Measurements from ENCODE around the gene CHD5. TPM values are rescaled to one million over a fixed set of nuclear protein-coding genes. Genes with fewer than 3 reads are reported as not detected.
A peak's percentile ranks its signal among the peaks of the same experiment; 100 is the strongest.

CHD5 gene
- total RNA-seq, 1 donor from 2014 or later = 0.04 TPM

DNA sequence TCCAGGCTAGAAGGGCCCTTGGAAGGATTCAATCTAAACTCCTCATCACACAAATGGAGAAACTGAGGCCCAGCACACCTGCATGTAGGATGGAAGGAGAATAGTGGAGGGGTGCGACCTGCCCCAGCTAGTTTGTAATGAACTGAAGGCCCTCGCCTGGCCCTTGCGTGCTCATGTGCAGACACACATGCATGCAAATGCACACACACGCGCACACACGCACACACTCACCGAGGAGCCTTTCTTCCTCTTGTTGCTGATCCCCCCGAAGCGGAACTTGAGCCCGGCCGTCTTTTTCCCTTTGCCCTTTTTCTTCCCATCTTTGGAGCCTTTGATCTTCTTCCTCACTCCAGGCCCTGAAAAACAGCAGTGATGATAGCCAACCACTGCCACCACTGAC is 27.9 kb downstream of the CHD5 start:
- no peak for ATAC-seq

DNA sequence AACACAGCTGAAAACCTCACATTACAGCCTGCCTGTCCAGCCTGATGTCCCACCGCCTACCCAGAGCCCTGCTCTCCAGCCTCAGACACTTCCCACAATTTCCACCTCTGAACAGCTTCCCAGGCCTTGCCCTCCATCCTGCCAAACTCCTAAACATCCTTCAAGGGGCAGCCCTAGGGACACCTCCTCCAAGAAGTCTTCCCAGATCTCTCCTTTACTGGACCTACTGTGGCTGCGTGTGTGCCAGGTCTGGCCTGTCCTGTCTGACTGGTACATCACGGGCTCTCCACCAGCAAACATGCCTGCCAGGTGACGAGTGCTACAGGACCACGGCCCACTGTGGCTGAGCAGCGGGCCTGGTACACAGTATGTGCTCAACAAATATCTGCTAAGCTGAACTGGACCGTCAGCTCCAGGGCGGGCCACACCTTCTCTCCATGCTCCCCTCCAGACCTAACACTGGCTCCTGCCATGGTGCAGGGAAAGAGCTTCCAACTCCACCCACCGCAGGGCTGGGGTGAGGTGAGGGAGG is 28.8 kb downstream of the CHD5 start:
- no peak for ATAC-seq

DNA sequence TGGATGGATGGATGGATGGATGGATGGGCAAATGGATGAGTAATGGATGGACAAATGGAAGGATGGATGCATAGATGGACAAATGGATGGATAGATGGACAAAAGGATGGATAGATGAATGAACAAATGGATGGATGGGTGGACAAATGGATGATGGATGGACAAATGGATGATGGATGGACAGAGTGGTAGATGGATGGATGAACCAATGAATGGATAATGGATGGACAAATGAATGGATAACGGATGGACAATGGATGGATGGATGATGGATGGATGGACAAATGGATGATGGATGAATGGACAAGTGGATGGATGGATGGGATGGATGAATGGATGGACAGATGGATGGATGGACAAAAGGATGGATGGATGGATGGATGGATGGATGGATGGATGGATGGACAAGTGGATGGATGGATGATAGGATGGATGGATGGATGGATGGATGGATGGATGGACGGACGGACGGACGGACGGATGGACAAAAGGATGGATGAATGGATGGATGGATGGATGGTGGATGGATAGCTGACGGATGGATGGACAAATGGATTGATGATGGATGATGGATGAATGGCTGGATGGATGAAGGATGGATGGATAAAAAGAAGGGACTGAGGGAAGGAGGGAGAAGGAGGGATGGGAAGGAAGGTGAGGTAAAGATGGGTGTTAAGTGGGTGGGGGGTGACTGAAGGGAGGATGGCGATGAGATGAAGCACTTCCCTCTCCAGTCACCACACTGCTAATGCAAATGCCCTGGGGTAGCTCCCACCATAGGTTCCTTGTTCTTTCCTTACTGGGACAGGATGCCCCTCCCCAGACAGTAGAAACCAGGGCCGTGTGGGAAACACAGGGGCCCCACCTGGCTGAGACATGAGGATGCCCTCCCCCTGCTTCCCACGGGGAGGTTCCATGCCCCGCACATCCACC is 29.8 kb downstream of the CHD5 start:
- no peak for ATAC-seq

DNA sequence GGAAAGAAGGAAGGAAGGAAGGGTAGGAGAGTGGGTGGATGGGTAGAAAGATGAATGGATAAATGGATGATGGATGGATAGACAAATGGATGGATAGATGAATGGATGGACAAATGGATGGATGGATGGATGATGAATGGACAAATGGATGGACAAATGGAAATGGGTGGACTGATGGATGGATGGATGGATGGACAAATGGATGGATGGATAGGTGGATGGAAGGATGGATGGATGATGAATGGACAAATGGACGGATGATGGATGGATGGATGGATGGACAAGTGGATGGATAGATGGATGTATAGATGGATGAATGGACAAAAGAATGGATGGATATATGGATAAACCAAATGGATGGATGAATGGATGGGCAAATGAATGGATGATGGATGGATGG is 30.5 kb downstream of the CHD5 start:
- ATAC-seq = no peak

DNA sequence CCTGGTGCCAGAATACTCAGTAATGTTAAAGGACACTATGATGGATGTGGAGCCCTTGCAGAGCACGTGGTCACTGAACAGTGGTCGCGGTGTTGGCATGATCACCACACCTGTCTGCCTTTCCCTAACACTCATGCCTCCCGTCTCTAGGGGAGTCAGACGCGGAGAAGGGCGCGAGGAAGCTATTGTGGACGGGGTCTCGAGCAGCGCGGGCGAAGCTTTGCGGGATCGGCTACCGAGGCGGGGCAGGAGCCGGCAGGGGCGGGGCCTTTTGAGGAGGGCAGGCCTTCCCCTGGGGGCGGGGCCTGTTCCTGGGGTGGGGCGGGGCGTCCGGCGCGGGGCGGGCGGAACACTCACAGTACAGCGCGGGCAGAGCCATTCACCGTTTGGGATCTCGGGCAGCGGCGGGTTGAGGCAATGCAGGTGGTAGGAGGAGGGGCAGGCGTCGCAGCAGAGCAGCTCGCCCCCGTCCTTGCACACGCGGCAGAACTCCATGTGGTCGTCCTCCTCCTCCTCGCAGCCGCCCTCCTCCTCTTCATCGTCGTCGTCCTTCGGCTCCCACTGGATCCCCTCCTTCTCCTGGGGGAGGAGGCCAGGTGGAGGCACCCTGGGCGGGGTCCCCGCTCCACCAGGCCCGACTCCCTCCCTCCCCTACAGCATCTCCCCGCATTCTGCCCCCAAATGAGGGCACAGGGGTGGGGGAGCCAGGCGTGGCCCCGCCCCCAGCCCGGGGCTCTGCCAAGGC is 31.5 kb downstream of the CHD5 start:
- peak; percentile 80 for ATAC-seq

DNA sequence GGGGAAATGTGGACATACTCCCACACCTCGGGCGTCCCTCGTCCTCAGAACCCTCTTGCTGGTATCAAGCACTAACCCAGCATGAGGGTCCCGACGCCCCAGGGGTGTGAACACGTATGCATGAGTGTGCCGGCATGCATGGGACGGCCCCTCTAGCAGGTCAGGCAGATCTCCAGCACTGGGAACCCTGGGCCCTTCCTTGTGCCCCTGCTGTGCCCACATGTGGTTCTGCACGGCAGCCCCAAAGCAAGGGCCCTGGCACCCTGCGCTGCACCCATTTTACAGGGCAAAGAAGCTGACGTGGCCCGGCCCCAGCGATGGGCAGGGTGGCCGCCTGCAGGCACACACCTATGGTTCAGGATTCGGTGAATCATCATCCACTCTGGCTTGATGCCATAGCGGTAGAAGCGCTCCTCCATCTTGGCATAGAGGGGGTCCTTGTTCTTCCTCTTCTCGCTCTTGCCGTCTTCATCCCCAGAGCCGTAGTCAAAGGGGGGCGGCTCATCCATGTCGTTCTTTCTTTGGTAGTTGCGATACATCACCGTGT is 34.2 kb downstream of the CHD5 start:
- no peak for ATAC-seq

DNA sequence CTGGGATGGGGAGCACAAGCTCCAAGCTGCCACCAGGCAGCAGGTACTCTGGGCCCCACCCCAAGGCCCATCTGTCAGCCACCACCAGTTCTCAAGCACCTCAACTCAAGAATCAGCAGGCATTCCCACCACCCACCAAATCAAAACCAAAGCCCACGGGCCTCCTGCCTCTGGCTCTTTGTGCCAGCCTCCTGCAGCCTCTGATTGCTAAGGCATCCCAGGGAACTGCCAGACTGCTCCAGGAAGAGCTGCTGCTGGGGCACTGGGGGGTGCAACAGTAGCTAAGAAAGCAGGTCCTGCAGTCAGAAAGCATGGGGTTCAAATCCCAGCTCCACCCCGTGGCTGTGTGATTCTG is 34.7 kb downstream of the CHD5 start:
- ATAC-seq = no peak

DNA sequence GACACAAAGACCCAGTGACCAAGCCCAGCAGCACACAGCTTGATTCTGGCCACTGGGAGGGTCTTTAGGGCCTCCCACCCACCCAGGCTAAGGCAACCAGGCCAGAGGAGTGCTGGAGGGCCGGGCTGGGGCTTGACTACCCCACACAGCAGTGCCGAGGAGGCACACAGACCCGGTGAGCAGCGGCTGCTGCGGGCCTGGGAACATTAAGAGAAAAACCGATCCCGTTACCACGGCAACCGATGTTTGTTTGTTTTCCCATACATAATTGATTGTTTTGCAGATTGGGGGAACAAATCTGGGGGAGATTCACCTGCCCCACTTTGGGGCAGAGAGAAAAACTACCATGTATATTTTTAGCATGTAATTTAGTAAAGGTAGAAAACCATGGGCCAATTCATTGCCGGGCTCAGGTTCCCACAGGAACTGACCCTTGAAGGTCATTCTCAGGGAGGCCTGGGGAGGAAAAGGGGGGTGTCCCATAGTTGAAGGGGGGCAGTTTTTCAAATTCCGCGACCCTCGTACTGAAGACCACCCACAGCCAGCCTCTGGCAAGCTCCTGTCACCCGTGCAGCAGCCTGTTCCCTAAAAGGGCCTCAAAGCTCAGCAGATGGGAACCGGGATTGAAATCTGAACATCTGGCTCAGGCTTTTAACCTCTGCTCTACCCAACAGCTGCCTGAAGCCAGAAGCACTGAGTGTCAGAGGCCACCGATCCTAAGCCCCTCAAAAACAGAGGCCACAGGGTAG is 35.3 kb downstream of the CHD5 start:
- no peak for ATAC-seq

DNA sequence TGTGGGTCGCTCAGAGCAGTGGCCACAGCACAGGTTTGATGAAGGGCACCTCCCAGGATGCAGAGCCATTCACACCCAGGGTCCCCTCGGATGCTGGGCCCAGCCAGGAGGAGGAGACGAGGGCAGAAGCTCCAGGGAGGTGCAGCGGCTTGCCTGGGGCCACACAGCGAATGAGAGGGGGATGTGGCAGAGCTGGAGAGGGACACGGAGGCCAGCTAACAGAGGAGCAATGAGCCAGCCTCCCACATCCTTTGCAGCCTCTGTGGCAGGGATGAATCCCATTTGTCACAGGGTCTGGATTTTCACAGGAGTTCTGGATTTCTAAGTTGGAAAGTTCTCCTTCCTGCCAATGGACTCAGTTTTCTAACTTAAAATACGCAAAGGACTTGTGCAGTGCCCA is 35.9 kb downstream of the CHD5 start:
- ATAC-seq = no peak

DNA sequence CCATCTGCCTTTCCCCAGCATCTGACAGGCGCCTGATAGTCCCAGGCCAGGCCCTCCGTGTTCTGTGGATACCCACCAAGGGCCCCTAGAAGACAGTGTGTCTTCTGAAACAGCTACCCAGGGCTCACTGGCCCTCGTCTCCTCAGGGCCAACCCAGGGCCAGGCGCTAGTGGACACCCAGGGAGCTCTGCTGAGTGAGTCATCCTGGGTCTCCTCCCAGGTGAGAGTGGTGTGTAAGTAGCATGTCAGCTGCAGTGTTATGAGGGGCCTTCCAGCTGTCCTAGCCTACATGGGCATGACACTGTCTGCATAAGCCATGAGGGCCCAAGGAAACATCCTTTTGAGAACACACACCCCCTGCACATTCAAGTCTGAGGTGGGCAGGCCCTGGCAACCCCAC is 36.7 kb downstream of the CHD5 start:
- ATAC-seq = peak; percentile 8

DNA sequence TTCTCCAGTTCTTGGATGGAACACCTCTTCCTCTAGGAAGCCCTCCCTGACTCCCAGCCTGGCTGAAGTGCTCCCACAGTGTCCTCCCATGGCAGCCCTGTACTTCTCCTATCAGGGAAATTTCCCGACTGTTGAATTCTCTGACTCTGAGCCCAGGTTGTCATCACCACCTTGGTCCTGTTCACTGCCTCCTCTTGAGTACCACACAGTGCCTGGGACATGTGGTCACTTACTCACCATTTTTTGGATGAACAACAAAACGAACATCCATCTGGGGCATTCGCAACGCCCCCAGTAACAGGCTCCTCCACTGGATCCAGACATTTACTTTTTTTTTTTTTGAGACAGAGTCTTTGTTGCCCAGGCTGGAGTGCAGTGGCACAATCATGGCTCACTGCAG is 37.4 kb downstream of the CHD5 start:
- ATAC-seq = no peak

DNA sequence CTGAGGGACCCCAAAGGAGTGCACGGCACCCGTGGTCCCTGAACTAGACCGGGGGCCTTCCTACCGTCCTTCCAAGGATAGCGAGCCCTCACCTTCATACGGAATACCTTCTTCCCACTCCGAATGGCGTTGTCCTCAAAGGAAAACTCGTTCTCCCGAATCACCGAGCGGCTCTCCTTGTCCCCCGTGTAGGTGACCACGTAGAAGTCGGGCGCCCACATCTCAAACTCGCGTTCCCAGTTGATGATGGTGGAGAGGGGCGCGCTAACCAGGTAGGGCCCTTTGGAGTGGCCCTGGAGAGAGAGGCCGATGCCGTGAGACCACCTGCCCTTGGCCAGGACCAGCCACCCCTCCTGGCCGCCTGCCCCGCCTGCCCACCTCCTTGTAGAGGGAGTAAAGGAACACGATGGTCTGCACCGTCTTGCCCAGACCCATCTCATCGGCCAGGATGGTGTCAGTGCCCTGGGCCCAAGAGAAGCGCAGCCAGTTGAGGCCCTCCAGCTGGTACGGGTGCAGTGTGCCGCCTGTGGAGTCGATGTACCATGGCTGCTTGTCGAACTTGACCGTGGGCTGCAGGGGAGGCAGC is 38.0 kb downstream of the CHD5 start:
- no peak for ATAC-seq

DNA sequence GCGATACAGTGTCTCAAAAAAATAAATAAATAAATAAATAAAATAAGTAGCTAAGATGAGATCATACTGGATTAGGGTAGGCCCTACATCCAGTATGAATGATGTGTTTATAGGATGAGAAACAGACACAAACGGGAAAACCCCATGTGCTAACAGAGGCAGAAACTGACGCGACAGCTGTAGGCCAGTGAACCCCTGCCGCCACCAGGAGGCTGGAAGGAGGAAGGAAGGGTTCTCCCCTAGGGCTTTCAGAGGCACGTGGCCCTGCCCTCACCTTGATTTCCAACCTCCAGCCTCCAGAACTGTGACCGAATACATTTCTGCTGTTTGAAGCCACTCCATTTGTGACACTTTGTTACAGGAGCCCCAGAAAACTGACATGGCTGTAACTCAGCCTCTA is 38.5 kb downstream of the CHD5 start:
- ATAC-seq = no peak

DNA sequence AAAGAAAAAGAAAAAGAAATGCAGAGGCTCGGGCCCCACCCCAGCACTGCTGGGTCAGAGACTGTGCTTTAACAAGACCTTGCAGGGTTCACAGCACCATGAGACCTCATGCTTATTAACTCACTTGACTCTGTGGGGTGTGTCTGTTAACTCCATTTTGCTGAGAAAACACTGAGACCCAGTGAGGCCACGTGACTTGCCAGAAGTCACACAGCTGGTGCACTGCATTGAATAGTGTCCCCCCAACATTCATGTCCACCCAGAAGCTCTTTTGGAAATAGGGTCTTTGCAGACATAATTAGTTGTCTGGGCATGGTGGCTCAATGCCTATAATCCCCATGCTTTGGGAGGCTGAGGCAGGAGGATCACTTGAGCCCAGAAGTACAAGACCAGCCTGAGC is 39.7 kb downstream of the CHD5 start:
- ATAC-seq = no peak

DNA sequence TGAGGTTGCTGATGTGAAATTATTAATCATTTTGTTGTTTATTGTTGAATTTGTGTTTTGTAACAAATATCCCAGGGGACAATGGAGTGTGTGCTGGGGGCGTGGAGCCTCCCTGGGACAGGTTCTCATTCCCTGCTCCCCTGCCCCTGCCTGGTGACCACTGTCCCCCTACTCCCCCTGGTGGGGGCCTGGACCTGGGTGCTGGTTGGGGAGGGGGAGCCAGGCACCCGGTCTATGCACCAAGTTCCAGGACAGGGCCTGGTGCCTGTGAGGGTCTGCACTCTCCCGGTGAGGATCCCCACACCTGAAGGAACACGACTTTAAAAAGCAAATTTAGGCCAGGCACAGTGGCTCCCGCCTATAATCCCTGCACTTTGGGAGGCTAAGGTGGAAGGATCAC is 42.4 kb downstream of the CHD5 start:
- ATAC-seq = no peak

DNA sequence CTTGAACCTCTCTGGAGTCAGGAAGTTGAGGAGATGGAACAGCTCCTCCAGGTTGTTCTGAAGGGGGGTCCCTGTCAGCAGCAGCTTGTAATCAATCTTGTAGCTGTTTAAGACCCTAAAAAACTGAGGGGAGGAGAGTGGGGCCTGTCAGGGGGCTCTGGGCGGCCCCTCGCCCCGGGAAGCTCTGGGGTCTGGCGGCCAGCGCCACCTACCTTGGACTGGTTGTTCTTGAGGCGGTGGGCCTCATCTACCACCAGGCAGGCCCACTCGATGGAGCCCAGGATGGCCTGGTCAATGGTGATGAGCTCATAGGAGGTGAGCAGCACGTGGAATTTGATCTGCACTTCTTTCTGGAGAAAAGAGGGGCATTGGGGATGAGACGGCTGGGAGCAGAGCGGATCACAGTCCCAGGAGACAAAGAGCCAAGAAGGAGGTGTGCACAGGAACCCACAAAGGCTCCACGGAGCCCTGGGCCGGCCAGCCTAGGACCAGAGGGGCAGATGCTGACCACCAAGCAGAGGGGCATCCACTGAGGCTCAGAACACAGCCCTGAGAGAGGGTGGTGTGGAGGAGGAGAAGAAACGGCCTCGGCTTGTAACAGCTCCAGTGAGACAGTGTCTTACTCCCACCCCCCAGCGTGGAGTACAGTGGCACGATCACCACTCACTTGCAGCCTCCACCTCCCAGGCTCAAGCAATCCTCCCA is 43.5 kb downstream of the CHD5 start:
- no peak for ATAC-seq

DNA sequence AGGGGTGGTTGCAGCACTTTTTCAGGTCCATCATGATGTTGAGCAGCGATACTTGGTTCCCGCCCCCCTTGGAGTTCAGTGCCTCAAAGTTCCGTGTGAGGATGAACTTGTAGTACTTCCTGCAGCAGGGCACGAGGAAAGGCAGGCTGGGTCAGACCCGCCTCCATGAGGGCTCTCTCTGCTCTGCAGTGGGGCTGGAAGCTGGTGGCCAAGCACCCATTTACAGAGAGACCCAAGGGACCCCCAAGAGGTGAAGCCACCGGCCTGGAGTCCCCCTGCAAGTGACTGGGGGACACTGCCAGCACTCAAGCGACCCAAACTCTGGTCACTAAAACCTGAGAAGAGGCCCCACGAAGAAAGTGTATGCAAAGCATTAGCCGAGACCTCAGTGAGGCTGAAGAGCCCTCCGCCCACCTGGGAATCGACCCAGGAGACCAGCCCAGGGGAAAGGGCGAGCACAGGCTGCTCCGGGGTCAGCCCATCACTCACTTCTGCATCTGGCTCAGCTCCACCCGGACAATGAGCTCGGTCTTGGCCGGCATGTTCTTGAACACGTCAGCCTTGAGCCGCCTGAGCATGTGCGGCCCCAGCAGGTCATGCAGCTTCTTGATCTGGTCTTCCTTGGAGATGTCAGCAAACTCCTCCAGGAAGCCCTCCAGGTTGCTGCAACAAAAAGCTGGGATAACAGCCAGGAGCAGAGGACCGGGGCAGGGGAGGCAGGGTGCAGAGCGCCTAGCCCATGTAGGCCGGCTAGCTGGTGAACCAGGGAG is 45.2 kb downstream of the CHD5 start:
- ATAC-seq = peak; percentile 14

DNA sequence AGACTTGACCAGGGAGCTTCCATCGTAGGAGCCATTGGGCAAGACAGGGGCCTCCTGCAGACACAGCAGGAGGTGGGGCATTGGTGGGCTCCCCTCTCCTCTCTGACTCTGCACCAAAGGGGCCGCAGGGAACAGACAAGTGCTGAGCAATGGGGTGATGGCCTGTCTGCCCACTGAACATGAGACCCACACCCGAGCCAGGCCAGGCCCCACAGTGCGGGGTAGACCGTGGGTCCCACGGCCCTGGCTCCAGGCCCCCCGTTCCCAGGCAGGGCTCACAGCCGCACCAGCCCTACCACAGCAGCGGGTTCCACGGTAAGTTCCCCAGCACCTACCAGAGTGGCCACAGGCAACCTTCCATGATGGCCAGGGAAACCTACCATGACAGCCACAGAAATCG is 45.9 kb downstream of the CHD5 start:
- no peak for ATAC-seq

DNA sequence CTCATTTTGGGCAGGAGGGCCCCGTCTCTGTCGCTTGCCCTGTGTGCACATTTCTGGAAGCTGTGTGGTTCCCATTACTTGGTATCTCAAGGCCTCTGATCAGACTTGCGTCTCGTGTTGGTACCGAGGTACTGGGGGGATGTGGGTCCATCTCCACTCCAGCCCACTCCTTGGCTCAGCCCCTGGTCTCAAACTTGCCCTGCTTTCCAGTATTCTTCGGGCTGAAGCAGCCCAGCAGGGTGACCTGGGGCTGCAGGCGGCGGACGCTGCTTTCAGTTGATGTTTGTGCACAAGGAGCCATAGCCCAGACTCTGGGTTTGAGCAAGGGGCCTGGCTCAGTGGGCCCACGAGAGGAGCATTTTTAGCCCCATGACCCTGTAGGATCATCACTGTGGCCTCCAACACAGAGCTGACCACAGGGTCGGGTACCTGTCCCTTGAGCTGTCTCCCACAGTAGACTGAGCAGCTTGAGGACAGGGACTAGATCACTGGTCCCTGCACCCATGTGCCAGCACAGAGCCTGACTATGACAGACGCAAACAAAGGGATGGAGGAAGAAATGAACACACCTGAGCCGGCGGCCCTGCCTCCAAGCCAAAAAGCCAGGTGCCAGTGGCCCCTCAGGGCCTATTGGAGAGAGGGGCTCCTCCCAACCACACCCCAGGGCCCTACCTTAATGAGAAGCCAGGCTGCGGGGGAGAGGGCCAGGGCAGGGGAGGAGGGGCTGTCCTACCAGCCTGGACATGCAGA is 46.8 kb downstream of the CHD5 start:
- no peak for ATAC-seq

DNA sequence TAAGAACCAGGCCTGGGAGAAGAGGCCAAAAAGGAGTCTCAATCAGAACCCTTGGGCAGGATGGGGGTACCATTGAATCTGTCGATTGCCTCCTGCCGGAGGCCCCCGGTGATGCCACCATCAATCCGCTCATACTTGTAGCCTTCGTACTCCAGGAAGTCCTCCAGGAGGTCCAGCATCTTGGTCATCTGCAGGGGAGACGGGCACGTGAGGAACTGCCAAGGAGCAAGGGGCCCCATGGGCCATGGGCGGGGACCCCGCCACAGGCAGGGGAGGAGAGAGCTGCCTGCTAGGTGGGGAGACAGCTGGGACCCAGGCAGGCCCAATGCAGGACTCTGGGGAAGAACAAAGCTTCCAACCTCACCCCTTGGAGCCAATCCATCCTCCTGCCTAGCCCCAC is 48.6 kb downstream of the CHD5 start:
- no peak for ATAC-seq

Data from esophagus mucosa (tissue), 1 donor.